IPS-18a (cell line): ENCODE data around the gene ADARB2.
"Not testable (repeated sequence)": the region's sequence is repeated elsewhere in the genome, so short reads cannot be mapped to it uniquely, and the experiment has no call there.

Source experiments
- H3K27ac ChIP-seq: one replicate; pipeline ENCODE4 v1.5.1; 2013; ENCODE audit warnings: low read length
- H3K27me3 ChIP-seq: one replicate; pipeline ENCODE4 v1.6.1; 2013; ENCODE audit warnings: mild to moderate bottlenecking, low read length; ENCODE audit not compliant: control insufficient read depth, insufficient read depth
- H3K36me3 ChIP-seq: one replicate; pipeline ENCODE4 v1.6.1; 2013; ENCODE audit warnings: low read depth, low read length; ENCODE audit not compliant: control insufficient read depth
- H3K4me1 ChIP-seq: one replicate; pipeline ENCODE4 v1.6.1; 2013; ENCODE audit warnings: low read depth, low read length; ENCODE audit not compliant: control insufficient read depth
- H3K4me3 ChIP-seq: one replicate; pipeline ENCODE4 v1.5.1; 2013; ENCODE audit warnings: low read length
- H3K9ac ChIP-seq: one replicate; pipeline ENCODE4 v1.6.1; 2013; ENCODE audit warnings: mild to moderate bottlenecking, low read length, moderate library complexity
- H3K9me3 ChIP-seq: one replicate; pipeline ENCODE4 v1.6.1; 2013; ENCODE audit warnings: low read depth, low read length; ENCODE audit not compliant: control insufficient read depth

Gene ADARB2

GRCh38 chr10:1465993-1466764, 271.1 kb downstream of the ADARB2 start:
- Histone ChIP-seq H3K27me3 (no peaks in the 10 kb centered on the region), H3K27ac (no peak overlapping the region), H3K4me3 (no peak overlapping the region), H3K4me1 (no peaks in the 10 kb centered on the region), H3K36me3 (no peaks in the 10 kb centered on the region), H3K9me3 (no peaks in the 10 kb centered on the region), H3K9ac (no peak overlapping the region)

- H3K4me3 ChIP-seq, result no peak overlapping the region
- H3K4me1 ChIP-seq, result no peaks in the 10 kb centered on the region
- H3K27ac ChIP-seq, result no peak overlapping the region
- no peaks in the 10 kb centered on the region for H3K27me3 ChIP-seq
- H3K36me3 ChIP-seq, result no peaks in the 10 kb centered on the region
- H3K9ac ChIP-seq, result no peak overlapping the region
- no peaks in the 10 kb centered on the region for H3K9me3 ChIP-seq
These were observed 271.9 kb downstream of the ADARB2 start for GRCh38 chr10:1465418-1465911.

GRCh38 chr10:1464881-1465417, 272.4 kb downstream of the ADARB2 start:
- H3K9ac ChIP-seq, result no peak overlapping the region

GRCh38 chr10:1463971-1464370, 273.4 kb downstream of the ADARB2 start:
- H3K9ac ChIP-seq, H3K4me3 ChIP-seq, H3K9me3 ChIP-seq, H3K27ac ChIP-seq, H3K36me3 ChIP-seq, H3K4me1 ChIP-seq, H3K27me3 ChIP-seq: not testable (repeated sequence)

More at GRCh38 chr10:1464881-1465417, 272.4 kb downstream of the ADARB2 start:
- Histone ChIP-seq H3K36me3 (no peaks in the 10 kb centered on the region), H3K4me3 (no peak overlapping the region), H3K4me1 (no peaks in the 10 kb centered on the region), H3K27ac (no peak overlapping the region), H3K9me3 (no peaks in the 10 kb centered on the region), H3K27me3 (no peaks in the 10 kb centered on the region)

- Histone ChIP-seq H3K36me3 (no peaks in the 10 kb centered on the region), H3K4me3 (no peak overlapping the region), H3K4me1 (no peaks in the 10 kb centered on the region), H3K9me3 (no peaks in the 10 kb centered on the region), H3K27ac (no peak overlapping the region), H3K9ac (no peak overlapping the region), H3K27me3 (no peaks in the 10 kb centered on the region)
These were observed 274.2 kb downstream of the ADARB2 start for GRCh38 chr10:1462994-1463633.

- H3K9ac ChIP-seq, result no peak overlapping the region
These were observed 274.8 kb downstream of the ADARB2 start for GRCh38 chr10:1462521-1462920.

GRCh38 chr10:1462032-1462431, 275.3 kb downstream of the ADARB2 start:
- no peak overlapping the region for H3K9ac ChIP-seq
- no peaks in the 10 kb centered on the region for H3K36me3 ChIP-seq
- no peak overlapping the region for H3K27ac ChIP-seq
- H3K27me3 ChIP-seq, result no peaks in the 10 kb centered on the region
- no peaks in the 10 kb centered on the region for H3K9me3 ChIP-seq
- no peak overlapping the region for H3K4me3 ChIP-seq
- no peaks in the 10 kb centered on the region for H3K4me1 ChIP-seq

More at GRCh38 chr10:1462521-1462920, 274.8 kb downstream of the ADARB2 start:
- Histone ChIP-seq H3K27ac (no peak overlapping the region), H3K4me3 (no peak overlapping the region), H3K27me3 (no peaks in the 10 kb centered on the region), H3K4me1 (no peaks in the 10 kb centered on the region), H3K9me3 (no peaks in the 10 kb centered on the region), H3K36me3 (no peaks in the 10 kb centered on the region)

GRCh38 chr10:1461016-1461415, 276.3 kb downstream of the ADARB2 start:
- Histone ChIP-seq H3K4me1 (no peaks in the 10 kb centered on the region), H3K9me3 (no peaks in the 10 kb centered on the region), H3K27ac (no peak overlapping the region), H3K9ac (no peak overlapping the region), H3K4me3 (no peak overlapping the region), H3K36me3 (no peaks in the 10 kb centered on the region), H3K27me3 (no peaks in the 10 kb centered on the region)

- H3K4me1 ChIP-seq, H3K9me3 ChIP-seq, H3K36me3 ChIP-seq, H3K9ac ChIP-seq, H3K4me3 ChIP-seq, H3K27ac ChIP-seq, H3K27me3 ChIP-seq: not testable (repeated sequence)
These were observed 277.7 kb downstream of the ADARB2 start for GRCh38 chr10:1459664-1460063.

- no peaks in the 10 kb centered on the region for H3K36me3 ChIP-seq
- H3K27ac ChIP-seq, result no peak overlapping the region
- H3K9me3 ChIP-seq, result no peaks in the 10 kb centered on the region
- no peak overlapping the region for H3K9ac ChIP-seq
- no peaks in the 10 kb centered on the region for H3K4me1 ChIP-seq
- H3K27me3 ChIP-seq, result no peaks in the 10 kb centered on the region
- no peak overlapping the region for H3K4me3 ChIP-seq
These were observed 282.4 kb downstream of the ADARB2 start for GRCh38 chr10:1454951-1455350.

- Histone ChIP-seq H3K27me3 (no peaks in the 10 kb centered on the region), H3K36me3 (no peaks in the 10 kb centered on the region)
These were observed 282.9 kb downstream of the ADARB2 start for GRCh38 chr10:1454428-1454827.

More at GRCh38 chr10:1454428-1454827, 282.9 kb downstream of the ADARB2 start:
- H3K27ac ChIP-seq, result no peak overlapping the region
- H3K4me3 ChIP-seq, result no peak overlapping the region
- no peak overlapping the region for H3K9ac ChIP-seq
- H3K9me3 ChIP-seq, result no peaks in the 10 kb centered on the region
- H3K4me1 ChIP-seq, result no peaks in the 10 kb centered on the region
